ENCODE data around the gene VWA5B1. TPM values are rescaled to one million over a fixed set of nuclear protein-coding genes. Genes with fewer than 3 reads are reported as not detected.

Gene VWA5B1
- total and polyA plus RNA-seq, 2 donors (not counting 3 experiments of a cell fraction or from before 2014, with no cell fraction given), result not detected

GRCh38 chr1:20275319-20275925, 15.3 kb upstream of the VWA5B1 start:
- no peaks in the 10 kb centered on the region for H3K4me1 ChIP-seq (ENCODE audit: control insufficient read depth, extremely low read depth, insufficient read depth, low read length)
- H3K27ac ChIP-seq (ENCODE audit: insufficient read depth, low read depth, low read length), result no peak overlapping the region
- DNase-seq (ENCODE audit: low read depth, low spot score) (no peak), FAIRE-seq (no peak)
- H3K4me3 ChIP-seq (replicated peaks in 1 of 3; ENCODE audit: insufficient read depth in 1 of 3, low read depth in 1 of 3, low read length in 3 of 3), result no peak overlapping the region
- CTCF ChIA-PET, result no interaction called here
- H4K20me1 ChIP-seq (replicated peaks; ENCODE audit: control insufficient read depth, extremely low read depth, insufficient read depth, low read length), result no peaks in the 10 kb centered on the region
- intact Hi-C loops (cut with micrococcal nuclease), result no loop called here
- no peaks in the 10 kb centered on the region for H3K27me3 ChIP-seq (ENCODE audit: control insufficient read depth in 2 of 2, insufficient read depth in 2 of 2, low read length in 2 of 2)
- H3K9me3 ChIP-seq (replicated peaks; ENCODE audit: control insufficient read depth, insufficient read depth, low read length), result no peaks in the 10 kb centered on the region
- POLR2A ChIA-PET, result interaction anchor here (0.6 kb wide), 1 partner anchor 378 kb away, joined by 4 read pairs; no protein-coding TSS in a partner anchor
- H3K9me1 ChIP-seq (replicated peaks; ENCODE audit: control insufficient read depth, extremely low read depth, insufficient read depth, low read length), result no peaks in the 10 kb centered on the region
- no peak overlapping the region for H2AFZ ChIP-seq (ENCODE audit: low read depth, low read length)
- dilution Hi-C loops (cut with MboI; ENCODE audit: extremely low pct_ligation_motif_present, low sequenced_read_pairs), result no loop called here
- no peaks in the 10 kb centered on the region for H3K36me3 ChIP-seq (ENCODE audit: control insufficient read depth in 2 of 2, extremely low read depth in 1 of 2, insufficient read depth in 2 of 2, low read length in 2 of 2)
- no peak overlapping the region for H3K9ac ChIP-seq (replicated peaks; ENCODE audit: extremely low read depth, insufficient read depth, low read length)
- no TSS peak for BruUV-seq (replicated peaks)
- no peak overlapping the region for H3K4me2 ChIP-seq (ENCODE audit: insufficient read depth, low read length)
- TF ChIP-seq GATA2 (IDR thresholded peaks at IDR 0.05; ENCODE audit: insufficient read depth, insufficient read length, low read depth, low read length), result no peak
- TF ChIP-seq MYC (IDR thresholded peaks at IDR 0.05; ENCODE audit: low read depth, low read length), result no peak
- TF ChIP-seq CTCF (IDR thresholded peaks at IDR 0.05; ENCODE audit: extremely low read depth in 1 of 2, insufficient read depth in 1 of 2, low read depth in 1 of 2, low read length in 2 of 2), result no peak
- no peak for TF ChIP-seq POLR2AphosphoS5 (IDR thresholded peaks at IDR 0.05; ENCODE audit: insufficient read depth, low read depth, low read length)
- TF ChIP-seq FOS (IDR thresholded peaks at IDR 0.05; ENCODE audit: borderline replicate concordance, insufficient read depth, low read length), result no peak
- no peak for TF ChIP-seq MAX (IDR thresholded peaks at IDR 0.05; ENCODE audit: insufficient read depth, insufficient read length)
- TF ChIP-seq JUN (IDR thresholded peaks at IDR 0.05; ENCODE audit: borderline replicate concordance, insufficient read depth, insufficient read length, low read depth), result no peak
- no peak for TF ChIP-seq POLR2A (IDR thresholded peaks at IDR 0.05; ENCODE audit: low read depth, low read length)
- no peak for TF ChIP-seq EZH2 (IDR thresholded peaks at IDR 0.05; ENCODE audit: borderline replicate concordance, low read depth, low read length, severe bottlenecking)
- H3K79me2 ChIP-seq (ENCODE audit: control insufficient read depth, insufficient read depth, low read length), result no peaks in the 10 kb centered on the region
